HG03025 (cell line): ENCODE data around the gene MZB1.

Experiments used
- ATAC-seq: cut with Tn5 transposase; IDR thresholded peaks from one replicate; pipeline ENCODE4 v1.9.1; 2021; ENCODE audit warnings: mild to moderate bottlenecking, moderate library complexity; ENCODE audit not compliant: unreplicated experiment, low FRiP score

Gene MZB1

GRCh38 chr5:139389701-139390638 is at the start of gene MZB1:
Gene MZB1 (minus strand): TSS chr5:139389913. CDS start chr5:139389856, 57 bp downstream.
- ATAC-seq, result peak; percentile 38

GRCh38 chr5:139439013-139439903 is 49.5 kb upstream of the MZB1 start, which contains the start of gene DNAJC18:
Gene DNAJC18 (minus strand): TSS chr5:139439525. CDS start chr5:139439445, 80 bp downstream.
- peak; percentile 92 for ATAC-seq

GRCh38 chr5:139438707-139439012 is 48.9 kb upstream of the MZB1 start:
- ATAC-seq, result no peak

GRCh38 chr5:139435676-139436075 is 46.0 kb upstream of the MZB1 start:
- ATAC-seq, result no peak

GRCh38 chr5:139431706-139432105 is 42.0 kb upstream of the MZB1 start:
- ATAC-seq, result no peak

- ATAC-seq, result no peak
These were observed 40.3 kb upstream of the MZB1 start for GRCh38 chr5:139430015-139430414.

- ATAC-seq, result no peak
These were observed 36.6 kb upstream of the MZB1 start for GRCh38 chr5:139426203-139426885.

- ATAC-seq, result no peak
These were observed 35.8 kb upstream of the MZB1 start for GRCh38 chr5:139425497-139425896.

- ATAC-seq, result no peak
These were observed 32.7 kb upstream of the MZB1 start for GRCh38 chr5:139422307-139422893.

- no peak for ATAC-seq
These were observed 29.8 kb upstream of the MZB1 start for GRCh38 chr5:139419226-139420192.

GRCh38 chr5:139418793-139419192 is 29.1 kb upstream of the MZB1 start:
- no peak for ATAC-seq

GRCh38 chr5:139417214-139417613 is 27.5 kb upstream of the MZB1 start:
- no peak for ATAC-seq

GRCh38 chr5:139416651-139417050 is 26.9 kb upstream of the MZB1 start:
- ATAC-seq, result no peak

GRCh38 chr5:139415869-139416268 is 26.2 kb upstream of the MZB1 start:
- ATAC-seq, result no peak

- ATAC-seq, result no peak
These were observed 25.6 kb upstream of the MZB1 start for GRCh38 chr5:139415221-139415861.

- ATAC-seq, result no peak
These were observed 24.9 kb upstream of the MZB1 start for GRCh38 chr5:139414581-139415130.

- no peak for ATAC-seq
These were observed 24.2 kb upstream of the MZB1 start for GRCh38 chr5:139413963-139414362.

- ATAC-seq, result no peak
These were observed 23.4 kb upstream of the MZB1 start for GRCh38 chr5:139413153-139413552.
